D721Med (cell line): Measurements from ENCODE around the gene PRELID2.

Experiments
- DNase-seq: peaks from one replicate; pipeline ENCODE4 v3.0.0; 2011; ENCODE audit warnings: low spot score; ENCODE audit not compliant: insufficient read length
- FAIRE-seq: peaks from 2 replicates; lab custom pipeline; 2011; peaks lifted over from hg19 to GRCh38; lab: Jason Lieb, UNC
- CTCF ChIP-seq: IDR thresholded peaks from 2 replicates; pipeline ENCODE4 v1.5.1; 2012; ENCODE audit warnings: mild to moderate bottlenecking, control low read depth; ENCODE audit not compliant: insufficient read depth; ENCODE audit errors: missing control alignments

The PRELID2 gene

GRCh38 chr5:145787001-145787400, 48.1 kb downstream of the PRELID2 start:
- no peak for TF ChIP-seq CTCF
- DNase-seq: no peak
- FAIRE-seq: no peak

GRCh38 chr5:145780982-145781381, 54.2 kb downstream of the PRELID2 start:
- TF ChIP-seq CTCF: no peak
- FAIRE-seq (no peak), DNase-seq (no peak)

- FAIRE-seq: no peak
- DNase-seq: no peak
- TF ChIP-seq CTCF: no peak
Observed at GRCh38 chr5:145778144-145778900, 56.8 kb downstream of the PRELID2 start.

- no peak for DNase-seq
- FAIRE-seq: no peak
- TF ChIP-seq CTCF: no peak
Observed at GRCh38 chr5:145777445-145778063, 57.6 kb downstream of the PRELID2 start.

GRCh38 chr5:145776886-145777285, 58.3 kb downstream of the PRELID2 start:
- no peak for DNase-seq
- TF ChIP-seq CTCF: no peak
- FAIRE-seq: no peak

GRCh38 chr5:145775893-145776444, 59.2 kb downstream of the PRELID2 start:
- TF ChIP-seq CTCF: no peak
- FAIRE-seq (no peak), DNase-seq (no peak)

- no peak for TF ChIP-seq CTCF
- no peak for DNase-seq
- no peak for FAIRE-seq
Observed at GRCh38 chr5:145775411-145775810, 59.7 kb downstream of the PRELID2 start.
